GM21529 (cell line): Measurements from ENCODE around the gene CASP3.
A peak's percentile ranks its signal among the peaks of the same experiment; 100 is the strongest.
"Not testable (repeated sequence)": the region's sequence is repeated elsewhere in the genome, so short reads cannot be mapped to it uniquely, and the experiment has no call there.

ENCODE experiments used
- ATAC-seq: cut with Tn5 transposase; IDR thresholded peaks from one replicate; pipeline ENCODE4 v1.9.1; 2021; ENCODE audit not compliant: unreplicated experiment

The CASP3 gene

GRCh38 chr4:184598753-184599491 lies 50.3 kb downstream of the CASP3 start:
- no peak for ATAC-seq

- no peak for ATAC-seq
Measured at GRCh38 chr4:184596617-184597185, 52.5 kb downstream of the CASP3 start.

GRCh38 chr4:184596044-184596616 lies 53.1 kb downstream of the CASP3 start:
- ATAC-seq, result no peak

- no peak for ATAC-seq
Measured at GRCh38 chr4:184595430-184595829, 53.8 kb downstream of the CASP3 start.

- no peak for ATAC-seq
Measured at GRCh38 chr4:184593461-184593860, 55.8 kb downstream of the CASP3 start.

- not testable (repeated sequence) for ATAC-seq
Measured at GRCh38 chr4:184591747-184592270, 57.4 kb downstream of the CASP3 start.

GRCh38 chr4:184591070-184591677 lies 58.1 kb downstream of the CASP3 start:
- no peak for ATAC-seq

- ATAC-seq, result no peak
Measured at GRCh38 chr4:184590196-184590595, 59.1 kb downstream of the CASP3 start.

- no peak for ATAC-seq
Measured at GRCh38 chr4:184588893-184589292, 60.4 kb downstream of the CASP3 start.

- ATAC-seq, result no peak
Measured at GRCh38 chr4:184587701-184588100, 61.5 kb downstream of the CASP3 start.

GRCh38 chr4:184587221-184587620 lies 62.0 kb downstream of the CASP3 start:
- no peak for ATAC-seq

GRCh38 chr4:184583738-184584502 lies 65.3 kb downstream of the CASP3 start:
- peak; percentile 70 for ATAC-seq
